IPS-18c (cell line): ENCODE results near the gene PLCZ1.
"Not testable (repeated sequence)": the region's sequence is repeated elsewhere in the genome, so short reads cannot be mapped to it uniquely, and the experiment has no call there.

Experiments used
- H3K4me3 ChIP-seq: 2 replicates; pipeline ENCODE4 v1.7.0; 2013; ENCODE audit warnings: low read depth, mild to moderate bottlenecking, low read length, moderate library complexity; ENCODE audit not compliant: insufficient read depth
- H3K9me3 ChIP-seq: one replicate; pipeline ENCODE4 v1.6.1; 2013; ENCODE audit warnings: mild to moderate bottlenecking, low read length, moderate library complexity; ENCODE audit not compliant: control insufficient read depth, insufficient read depth

The PLCZ1 gene

GRCh38 chr12:18737819-18738218, at the start of gene PLCZ1, which contains the start of gene CAPZA3:
TSS of gene PLCZ1 (minus strand) at chr12:18738012. CDS start at chr12:18737371, 641 bp downstream.
TSS of gene CAPZA3 (plus strand) at chr12:18738119. CDS start at chr12:18738269, 150 bp downstream.
- H3K4me3 ChIP-seq, result no peak within 1 kb of the TSS
- H3K9me3 ChIP-seq, result no peaks in the 10 kb centered on the region

GRCh38 chr12:18785465-18785864, 47.7 kb upstream of the PLCZ1 start:
- not testable (repeated sequence) for H3K4me3 ChIP-seq, H3K9me3 ChIP-seq

GRCh38 chr12:18782827-18783226, 45.0 kb upstream of the PLCZ1 start:
- Histone ChIP-seq H3K4me3 (no peak overlapping the region), H3K9me3 (peaks cover 7% of the 10 kb centered on the region)

GRCh38 chr12:18766479-18766878, 28.7 kb upstream of the PLCZ1 start:
- H3K9me3 ChIP-seq, H3K4me3 ChIP-seq: not testable (repeated sequence)

GRCh38 chr12:18755341-18755740, 17.5 kb upstream of the PLCZ1 start:
- H3K9me3 ChIP-seq, result no peaks in the 10 kb centered on the region
- no peak overlapping the region for H3K4me3 ChIP-seq

- H3K9me3 ChIP-seq, result no peaks in the 10 kb centered on the region
- no peak overlapping the region for H3K4me3 ChIP-seq
Measured at GRCh38 chr12:18754124-18754707, 16.4 kb upstream of the PLCZ1 start.

- peak overlapping the region; percentile 17; the same call in 1 of the 2 replicates for H3K4me3 ChIP-seq
- H3K9me3 ChIP-seq, result no peaks in the 10 kb centered on the region
Measured at GRCh38 chr12:18753481-18754123, 15.8 kb upstream of the PLCZ1 start.

GRCh38 chr12:18752947-18753346, 15.1 kb upstream of the PLCZ1 start:
- H3K9me3 ChIP-seq, result no peaks in the 10 kb centered on the region
- no peak overlapping the region for H3K4me3 ChIP-seq

- Histone ChIP-seq H3K4me3 (no peak overlapping the region), H3K9me3 (no peaks in the 10 kb centered on the region)
Measured at GRCh38 chr12:18752280-18752920, 14.6 kb upstream of the PLCZ1 start.

GRCh38 chr12:18751866-18752265, 14.1 kb upstream of the PLCZ1 start:
- Histone ChIP-seq H3K4me3 (no peak overlapping the region), H3K9me3 (no peaks in the 10 kb centered on the region)

- no peak overlapping the region for H3K4me3 ChIP-seq
- H3K9me3 ChIP-seq, result no peaks in the 10 kb centered on the region
Measured at GRCh38 chr12:18750085-18750484, 12.3 kb upstream of the PLCZ1 start.

GRCh38 chr12:18749386-18749957, 11.7 kb upstream of the PLCZ1 start:
- no peak overlapping the region for H3K4me3 ChIP-seq
- no peaks in the 10 kb centered on the region for H3K9me3 ChIP-seq

- no peaks in the 10 kb centered on the region for H3K9me3 ChIP-seq
- H3K4me3 ChIP-seq, result no peak overlapping the region
Measured at GRCh38 chr12:18747895-18748294, 10.1 kb upstream of the PLCZ1 start.

GRCh38 chr12:18731156-18731555, 6.7 kb downstream of the PLCZ1 start:
- no peaks in the 10 kb centered on the region for H3K9me3 ChIP-seq
- no peak overlapping the region for H3K4me3 ChIP-seq

- Histone ChIP-seq H3K9me3 (no peaks in the 10 kb centered on the region), H3K4me3 (no peak overlapping the region)
Measured at GRCh38 chr12:18723752-18724151, 14.1 kb downstream of the PLCZ1 start.

- Histone ChIP-seq H3K9me3 (no peaks in the 10 kb centered on the region), H3K4me3 (no peak overlapping the region)
Measured at GRCh38 chr12:18721452-18721851, 16.4 kb downstream of the PLCZ1 start.

GRCh38 chr12:18720690-18721089, 17.1 kb downstream of the PLCZ1 start:
- Histone ChIP-seq H3K9me3 (no peaks in the 10 kb centered on the region), H3K4me3 (no peak overlapping the region)

- no peaks in the 10 kb centered on the region for H3K9me3 ChIP-seq
- H3K4me3 ChIP-seq, result no peak overlapping the region
Measured at GRCh38 chr12:18719922-18720510, 17.8 kb downstream of the PLCZ1 start.
